ENCODE data around the gene RAB40AL. TPM values are rescaled to one million over a fixed set of nuclear protein-coding genes. Genes with fewer than 3 reads are reported as not detected.
"Not testable (repeated sequence)": the region's sequence is repeated elsewhere in the genome, so short reads cannot be mapped to it uniquely, and the experiment has no call there.

Gene RAB40AL
- total RNA-seq, 8 experiments from 2014 or later = 0.16 to 1.9 (median 0.41) TPM; not detected in 1

DNA sequence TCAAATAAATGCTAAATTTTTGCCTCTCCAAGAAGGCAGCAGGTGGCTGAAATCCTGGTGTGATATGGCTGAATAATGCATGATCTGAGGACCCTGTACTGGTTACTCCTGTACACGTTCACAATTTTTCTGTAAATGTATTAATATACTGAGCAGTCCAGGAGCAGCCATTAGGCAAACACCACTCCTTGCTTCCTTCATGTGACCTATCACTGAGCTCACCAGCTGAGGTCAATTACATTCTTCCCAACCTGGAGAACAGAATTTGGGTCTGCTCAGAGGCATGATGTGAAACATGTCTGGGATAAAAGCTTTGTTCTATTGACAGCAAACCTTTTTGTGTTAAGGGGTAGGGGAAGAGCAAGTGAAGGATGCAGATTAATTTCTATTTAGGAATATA, 26.9 kb downstream of the RAB40AL start:
- no peak overlapping the region for H3K27ac ChIP-seq
- 0 to 33% methylated on average over 1 of the region's 1 CpG; no CpG with 5 or more reads in 8 of the 10 experiments for WGBS, 10 experiments
- no peak overlapping the region for H3K4me3 ChIP-seq
- in situ Hi-C loops (cut with MboI; ENCODE audit: low pct_unique_long_range_greater_than_20kb in 2 of 9, low sequenced_read_pairs in 9 of 9, unreplicated experiment in 9 of 9) = loop anchor here in 2 of 9 experiments (25.0 kb wide), 1 partner anchor 198 kb away; no protein-coding TSS in a partner anchor
- H3K4me1 ChIP-seq (replicated peaks in 1 of 2) = no peaks in the 10 kb centered on the region
- ATAC-seq (replicated peaks in 6 of 8) = no peak

DNA sequence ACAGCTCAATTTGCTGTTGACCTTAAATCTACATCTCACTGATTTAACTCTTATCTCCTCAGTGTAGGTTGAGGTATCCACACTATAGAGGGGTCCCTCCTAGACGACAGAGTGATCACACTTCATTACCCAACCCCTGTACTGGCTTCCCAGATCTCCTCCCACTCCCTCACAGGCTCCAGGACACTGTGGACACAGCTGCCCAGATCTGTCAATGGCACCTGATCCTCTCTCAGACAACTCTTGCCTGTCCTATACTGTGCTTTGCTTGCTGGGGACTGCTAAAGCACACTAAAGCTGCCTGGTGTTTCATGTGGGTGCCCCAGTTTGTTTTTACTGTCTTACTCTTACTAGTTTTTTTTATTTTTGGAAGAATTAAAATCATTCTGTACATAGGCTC, 27.9 kb downstream of the RAB40AL start:
- Histone ChIP-seq H3K27ac (no peak overlapping the region), H3K4me1 (replicated peaks in 1 of 2) (no peaks in the 10 kb centered on the region), H3K4me3 (no peak overlapping the region)
- 0% methylated on average over 1 of the region's 1 CpG; no CpG with 5 or more reads in 9 of the 10 experiments for WGBS, 10 experiments
- in situ Hi-C loops (cut with MboI; ENCODE audit: low pct_unique_long_range_greater_than_20kb in 2 of 9, low sequenced_read_pairs in 9 of 9, unreplicated experiment in 9 of 9) = loop anchor here in 2 of 9 experiments (25.0 kb wide), 1 partner anchor 197 kb away; no protein-coding TSS in a partner anchor
- peak in 1 of 8 experiments; percentile 75 for ATAC-seq (replicated peaks in 6 of 8)

DNA sequence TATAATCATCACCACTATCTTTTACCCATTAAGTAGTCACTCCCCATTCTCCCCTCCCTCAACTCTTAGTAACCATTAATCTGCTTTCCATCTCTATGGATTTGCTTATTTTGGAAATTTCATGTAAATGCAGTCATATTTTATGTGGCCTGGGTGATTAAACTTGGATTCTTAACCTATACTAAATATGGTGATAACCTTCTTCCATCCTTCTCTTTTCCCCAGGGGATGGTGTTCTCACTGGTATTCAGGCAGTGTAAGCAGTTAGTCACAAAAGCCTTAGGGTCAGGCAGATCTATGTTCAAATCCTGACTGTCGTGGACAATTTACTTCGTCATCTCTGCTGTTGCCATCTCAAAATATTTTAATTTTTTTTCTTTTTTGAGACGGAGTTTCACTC, 29.6 kb downstream of the RAB40AL start:
- in situ Hi-C loops (cut with MboI; ENCODE audit: low pct_unique_long_range_greater_than_20kb in 2 of 9, low sequenced_read_pairs in 9 of 9, unreplicated experiment in 9 of 9) = loop anchor here in 2 of 9 experiments (25.0 kb wide), 1 partner anchor 196 kb away; no protein-coding TSS in a partner anchor
- ATAC-seq (replicated peaks in 6 of 8) = no peak
- WGBS, 10 experiments = 33 to 83% (median 51%) methylated on average over 1 to 3 of the region's 3 CpGs; no CpG with 5 or more reads in 6 of the 10 experiments

GRCh38 chrX:102968216-102968615, 31.1 kb downstream of the RAB40AL start:
- WGBS, 10 experiments = 61 to 100% (median 80%) methylated on average over 2 of the region's 2 CpGs; no CpG with 5 or more reads in 7 of the 10 experiments
- Histone ChIP-seq H3K4me3 (no peak overlapping the region), H3K27ac (no peak overlapping the region), H3K4me1 (replicated peaks in 1 of 2) (no peaks in the 10 kb centered on the region)
- ATAC-seq (replicated peaks in 6 of 8) = no peak
- in situ Hi-C loops (cut with MboI; ENCODE audit: low pct_unique_long_range_greater_than_20kb in 2 of 9, low sequenced_read_pairs in 9 of 9, unreplicated experiment in 9 of 9) = loop anchor here in 2 of 9 experiments (25.0 kb wide), 1 partner anchor 194 kb away; no protein-coding TSS in a partner anchor

More for the DNA sequence above, 29.6 kb downstream of the RAB40AL start:
- H3K4me1 ChIP-seq (replicated peaks in 1 of 2) = no peaks in the 10 kb centered on the region
- H3K27ac ChIP-seq = no peak overlapping the region
- H3K4me3 ChIP-seq = no peak overlapping the region

- not testable (repeated sequence) for H3K4me3 ChIP-seq; ATAC-seq (replicated peaks in 6 of 8); H3K4me1 ChIP-seq (replicated peaks in 1 of 2); H3K27ac ChIP-seq
- in situ Hi-C loops (cut with MboI; ENCODE audit: low pct_unique_long_range_greater_than_20kb in 2 of 9, low sequenced_read_pairs in 9 of 9, unreplicated experiment in 9 of 9) = loop anchor here in 2 of 9 experiments (25.0 kb wide), 1 partner anchor 191 kb away; no protein-coding TSS in a partner anchor
Measured at GRCh38 chrX:102971536-102971935, 34.5 kb downstream of the RAB40AL start.

GRCh38 chrX:102975016-102975415, 37.9 kb downstream of the RAB40AL start:
- Histone ChIP-seq H3K27ac (no peak overlapping the region), H3K4me3 (no peak overlapping the region), H3K4me1 (replicated peaks in 1 of 2) (no peaks in the 10 kb centered on the region)
- in situ Hi-C loops (cut with MboI; ENCODE audit: low pct_unique_long_range_greater_than_20kb in 2 of 9, low sequenced_read_pairs in 9 of 9, unreplicated experiment in 9 of 9) = no loop called here
- WGBS, 10 experiments = 0 to 48% (median 20%) methylated on average over 1 to 2 of the region's 2 CpGs; no CpG with 5 or more reads in 5 of the 10 experiments
- ATAC-seq (replicated peaks in 6 of 8) = no peak

GRCh38 chrX:102976286-102976685, 39.2 kb downstream of the RAB40AL start:
- H3K4me3 ChIP-seq = no peak overlapping the region
- no peak overlapping the region for H3K27ac ChIP-seq
- in situ Hi-C loops (cut with MboI; ENCODE audit: low pct_unique_long_range_greater_than_20kb in 2 of 9, low sequenced_read_pairs in 9 of 9, unreplicated experiment in 9 of 9) = no loop called here
- WGBS, 10 experiments = 50 to 100% methylated on average over 1 of the region's 1 CpG; no CpG with 5 or more reads in 8 of the 10 experiments
- no peaks in the 10 kb centered on the region for H3K4me1 ChIP-seq (replicated peaks in 1 of 2)
- no peak for ATAC-seq (replicated peaks in 6 of 8)

DNA sequence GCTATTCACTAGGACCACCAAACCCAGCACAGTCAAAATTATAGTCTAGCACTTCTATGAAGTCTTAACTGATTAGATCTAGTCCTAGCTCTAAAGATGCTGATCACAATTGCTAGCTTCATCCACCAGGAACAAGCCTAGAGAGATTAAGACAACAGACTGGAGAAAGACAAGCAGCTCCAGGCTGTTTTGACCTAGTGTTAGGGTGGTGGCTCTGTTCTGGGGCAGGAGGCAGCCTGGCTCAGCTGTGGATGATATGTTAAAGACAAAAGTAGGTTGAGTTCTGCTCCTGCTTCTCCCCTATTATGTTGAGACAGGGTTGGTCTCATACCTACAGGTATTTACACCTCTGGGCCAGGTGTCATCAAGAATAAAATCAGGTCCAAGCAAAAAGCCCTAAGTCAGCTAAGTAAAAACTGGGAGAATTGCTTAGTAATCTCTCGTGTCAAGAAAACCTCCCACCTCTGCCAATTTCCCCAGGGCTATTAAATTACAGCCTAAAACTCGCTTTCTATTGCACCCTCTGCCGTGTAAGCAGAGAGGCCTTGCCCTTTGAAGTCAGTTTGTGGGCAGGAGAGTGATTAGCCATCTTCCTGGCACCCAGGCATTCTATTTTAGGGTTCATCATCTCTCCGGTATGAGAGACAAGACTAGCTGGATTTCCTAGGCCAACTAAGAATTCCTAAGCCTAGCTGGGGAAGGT, 39.9 kb downstream of the RAB40AL start:
- no peaks in the 10 kb centered on the region for H3K4me1 ChIP-seq (replicated peaks in 1 of 2)
- in situ Hi-C loops (cut with MboI; ENCODE audit: low pct_unique_long_range_greater_than_20kb in 2 of 9, low sequenced_read_pairs in 9 of 9, unreplicated experiment in 9 of 9) = no loop called here
- H3K27ac ChIP-seq = no peak overlapping the region
- H3K4me3 ChIP-seq = no peak overlapping the region
- ATAC-seq (replicated peaks in 6 of 8) = peak in 2 of 8 experiments; percentile 62 to 67
- WGBS, 10 experiments = 40% methylated on average over 1 of the region's 4 CpGs; no CpG with 5 or more reads in 9 of the 10 experiments

DNA sequence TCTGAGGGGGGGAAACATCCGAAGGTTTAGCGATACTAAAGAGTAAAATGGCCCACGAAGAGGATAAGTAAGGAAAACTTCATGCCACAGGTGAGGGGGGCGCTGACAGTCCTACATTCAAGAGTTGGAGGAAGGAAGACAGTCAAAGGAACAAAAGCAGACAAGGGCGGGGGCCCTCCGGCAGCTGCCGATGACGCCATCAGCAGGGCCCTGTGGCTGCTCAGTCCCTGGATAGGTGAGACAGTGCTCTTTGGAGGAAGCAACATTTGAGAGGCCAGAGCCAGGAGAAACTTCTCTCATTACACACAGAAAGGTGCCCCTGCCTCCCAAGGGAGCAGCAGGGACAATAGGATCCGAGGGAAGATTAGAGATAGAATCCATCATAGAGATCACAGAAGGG, 41.5 kb downstream of the RAB40AL start:
- no peak overlapping the region for H3K27ac ChIP-seq
- 24 to 93% (median 39%) methylated on average over 3 to 5 of the region's 9 CpGs; no CpG with 5 or more reads in 7 of the 10 experiments for WGBS, 10 experiments
- ATAC-seq (replicated peaks in 6 of 8) = no peak
- H3K4me3 ChIP-seq = no peak overlapping the region
- in situ Hi-C loops (cut with MboI; ENCODE audit: low pct_unique_long_range_greater_than_20kb in 2 of 9, low sequenced_read_pairs in 9 of 9, unreplicated experiment in 9 of 9) = no loop called here
- no peaks in the 10 kb centered on the region for H3K4me1 ChIP-seq (replicated peaks in 1 of 2)

- ATAC-seq (replicated peaks in 6 of 8) = no peak
- in situ Hi-C loops (cut with MboI; ENCODE audit: low pct_unique_long_range_greater_than_20kb in 2 of 9, low sequenced_read_pairs in 9 of 9, unreplicated experiment in 9 of 9) = no loop called here
- H3K4me1 ChIP-seq (replicated peaks in 1 of 2) = no peaks in the 10 kb centered on the region
Measured at GRCh38 chrX:102979536-102979935, 42.5 kb downstream of the RAB40AL start.

GRCh38 chrX:102983205-102983604, 46.1 kb downstream of the RAB40AL start:
- in situ Hi-C loops (cut with MboI; ENCODE audit: low pct_unique_long_range_greater_than_20kb in 2 of 9, low sequenced_read_pairs in 9 of 9, unreplicated experiment in 9 of 9) = no loop called here
- Histone ChIP-seq H3K4me1 (replicated peaks in 1 of 2) (no peaks in the 10 kb centered on the region), H3K27ac (no peak overlapping the region), H3K4me3 (no peak overlapping the region)
- ATAC-seq (replicated peaks in 6 of 8) = no peak
- 0 to 86% (median 60%) methylated on average over 1 to 2 of the region's 2 CpGs; no CpG with 5 or more reads in 6 of the 10 experiments for WGBS, 10 experiments

More at GRCh38 chrX:102979536-102979935, 42.5 kb downstream of the RAB40AL start:
- H3K4me3 ChIP-seq = no peak overlapping the region
- WGBS, 10 experiments = 0 to 43% methylated on average over 1 of the region's 2 CpGs; no CpG with 5 or more reads in 8 of the 10 experiments
- no peak overlapping the region for H3K27ac ChIP-seq

- in situ Hi-C loops (cut with MboI; ENCODE audit: low pct_unique_long_range_greater_than_20kb in 2 of 9, low sequenced_read_pairs in 9 of 9, unreplicated experiment in 9 of 9) = no loop called here
- no peak for ATAC-seq (replicated peaks in 6 of 8)
- H3K27ac ChIP-seq = no peak overlapping the region
- 21 to 100% (median 80%) methylated on average over 1 to 3 of the region's 3 CpGs; no CpG with 5 or more reads in 6 of the 10 experiments for WGBS, 10 experiments
- H3K4me1 ChIP-seq (replicated peaks in 1 of 2) = no peaks in the 10 kb centered on the region
- no peak overlapping the region for H3K4me3 ChIP-seq
Measured at GRCh38 chrX:102985192-102985591, 48.1 kb downstream of the RAB40AL start.
